Measurements from ENCODE around the gene TAOK1. TPM values are rescaled to one million over a fixed set of nuclear protein-coding genes. Genes with fewer than 3 reads are reported as not detected.

The TAOK1 gene
- total and polyA plus RNA-seq, 10 of the 15 experiments (the other 5 are each of a cell fraction or from before 2014, with no cell fraction given): 2.0 to 27.1 (median 11.8) TPM

GRCh38 chr17:29577001-29577370 is 186.8 kb downstream of the TAOK1 start:
- Histone ChIP-seq H3K9ac (ENCODE audit: control insufficient read depth, insufficient read depth, low read length) (no peak overlapping the region), H3K4me3 (no peak overlapping the region), H4K20me1 (ENCODE audit: control insufficient read depth, insufficient read depth) (no peaks in the 10 kb centered on the region), H2AFZ (ENCODE audit: control insufficient read depth, low read depth, low read length) (no peak overlapping the region), H3K79me2 (ENCODE audit: control insufficient read depth, insufficient read depth, low read length) (no peaks in the 10 kb centered on the region), H3K4me1 (ENCODE audit: control insufficient read depth, insufficient read depth, low read length) (0 out of 2 replicates have a peak, but pooled peaks cover 8% of the 10 kb centered on the region), H3K9me3 (replicated peaks; ENCODE audit: control insufficient read depth, insufficient read depth, low read length) (no peaks in the 10 kb centered on the region), H3K4me2 (ENCODE audit: control insufficient read depth, insufficient read depth) (no peak overlapping the region), H3K27me3 (replicated peaks in 1 of 2; ENCODE audit: control insufficient read depth in 2 of 2, insufficient read depth in 2 of 2, low read length in 1 of 2) (no peaks in the 10 kb centered on the region), H3K27ac (ENCODE audit: control insufficient read depth, insufficient read depth) (no peak overlapping the region), H3K36me3 (ENCODE audit: control insufficient read depth in 2 of 2, insufficient read depth in 2 of 2, low read length in 1 of 2) (peaks cover 8 to 23% of the 10 kb centered on the region in 2 experiments; a peak in 3 of 4 replicates)
- ChIA-PET RAD21 (ENCODE audit: unreplicated experiment) (interaction anchor here (2.3 kb wide), 1 partner anchor 14 kb away, joined by 9 read pairs; no protein-coding TSS in a partner anchor), SMC1A (ENCODE audit: uncharacterized antibody, unreplicated experiment) (interaction anchor here (1.3 to 1.5 kb wide), 2 partner anchors 40 to 207 kb away, joined by 3 to 4 read pairs; no protein-coding TSS in a partner anchor), POLR2A (interaction anchor here (0.7 kb wide), 1 partner anchor 9 kb away, joined by 3 read pairs; no protein-coding TSS in a partner anchor), CTCF (interaction anchor here (1.2 to 2.4 kb wide), 2 partner anchors 9 to 15 kb away, joined by 3 to 15 read pairs; partner anchors contain the start of gene ANKRD13B)
- intact Hi-C loops (cut with micrococcal nuclease; ENCODE audit: unreplicated experiment) (no loop called here), in situ Hi-C loops (cut with MboI) (no loop called here)
- FAIRE-seq (no peak), ATAC-seq (no peak), DNase-seq (ENCODE audit: low read depth, low spot score) (no peak)
- WGBS (ENCODE audit: insufficient coverage, insufficient replicate concordance, low lambda C conversion rate, missing lambda C conversion rate): 92% methylated on average over 9 of the region's 9 CpGs
- BruUV-seq (replicated peaks): no TSS peak
- TF ChIP-seq IKZF1 (conservative IDR thresholded peaks at IDR 0.05) (no peak), MTA2 (IDR thresholded peaks at IDR 0.05; ENCODE audit: low read depth) (no peak), CBX5 (IDR thresholded peaks at IDR 0.05; ENCODE audit: low read depth) (no peak), NFYA (IDR thresholded peaks at IDR 0.05; ENCODE audit: borderline replicate concordance, low read depth, low read length) (no peak), SREBF1 (IDR thresholded peaks at IDR 0.05; ENCODE audit: low read length) (no peak), MEF2B (IDR thresholded peaks at IDR 0.05; ENCODE audit: partially characterized antibody, poor library complexity, severe bottlenecking) (no peak), SMARCA5 (IDR thresholded peaks at IDR 0.05) (no peak), SKIL (IDR thresholded peaks at IDR 0.05; ENCODE audit: low read depth, poor library complexity, severe bottlenecking) (no peak), KLF5 (IDR thresholded peaks at IDR 0.05; ENCODE audit: partially characterized antibody) (no peak), SIN3A (IDR thresholded peaks at IDR 0.05; ENCODE audit: low read depth, low read length) (no peak), ZBTB33 (IDR thresholded peaks at IDR 0.05) (no peak), IRF4 (IDR thresholded peaks at IDR 0.05; ENCODE audit: low read depth, low read length) (no peak), REST (IDR thresholded peaks at IDR 0.05; ENCODE audit: low read depth, low read length) (no peak), STAT3 (IDR thresholded peaks at IDR 0.05; ENCODE audit: low read depth, low read length) (no peak), ZNF207 (IDR thresholded peaks at IDR 0.05; ENCODE audit: borderline replicate concordance) (no peak), BCL3 (IDR thresholded peaks at IDR 0.05; ENCODE audit: borderline replicate concordance, insufficient read depth, low read depth, low read length, poor library complexity, severe bottlenecking) (no peak)

Data from GM12878 (cell line).